Measurements from ENCODE around the gene ARV1.
"Not testable (repeated sequence)": the region's sequence is repeated elsewhere in the genome, so short reads cannot be mapped to it uniquely, and the experiment has no call there.

Gene ARV1

GRCh38 chr1:231045286-231045685, 66.4 kb downstream of the ARV1 start:
- no peak for DNase-seq

- DNase-seq, result not testable (repeated sequence)
Measured at GRCh38 chr1:231045921-231046729, 67.2 kb downstream of the ARV1 start.

- no peak for DNase-seq
Measured at GRCh38 chr1:231046730-231047395, 68.0 kb downstream of the ARV1 start.

- not testable (repeated sequence) for DNase-seq
Measured at GRCh38 chr1:231047529-231047928, 68.6 kb downstream of the ARV1 start.

- DNase-seq, result not testable (repeated sequence)
Measured at GRCh38 chr1:231048419-231048818, 69.5 kb downstream of the ARV1 start.

- no peak for DNase-seq
Measured at GRCh38 chr1:231049121-231049979, 70.5 kb downstream of the ARV1 start.
